OCI-LY7 (cell line): ENCODE data around the gene RELB. TPM values are rescaled to one million over a fixed set of nuclear protein-coding genes. Genes with fewer than 3 reads are reported as not detected.
A peak's percentile ranks its signal among the peaks of the same experiment; 100 is the strongest.
"Not testable (repeated sequence)": the region's sequence is repeated elsewhere in the genome, so short reads cannot be mapped to it uniquely, and the experiment has no call there.

Experiments
- BruUV-seq: library from RNA; stranded (reverse); fragments of 400-500 nt; replicated peaks from 2 replicates; lab custom pipeline; 2021; lab: Mats Ljungman, UMichigan
- CTCF ChIA-PET: fragments of 300-600 bp; sonication (Branson Sonifier 250); formaldehyde crosslinking; loops from one replicate; lab custom pipeline; 2022; ENCODE audit warnings: antibody characterized with exemption; ENCODE audit not compliant: unreplicated experiment; lab: Charles Lee
- POLR2A ChIA-PET: fragments of 300-600 bp; sonication (Branson Sonifier 250); formaldehyde crosslinking; loops from one replicate; lab custom pipeline; 2022; ENCODE audit warnings: antibody characterized with exemption; lab: Charles Lee
- DNase-seq: peaks from one replicate; pipeline ENCODE4 v3.0.0-alpha.2; 2015; ENCODE audit warnings: low spot score
- H2AFZ ChIP-seq: fragments of 200-600 bp; sonication (generic), shearing (Covaris generic); 2 replicates; pipeline ENCODE4 v1.6.1; 2014; ENCODE audit warnings: mild to moderate bottlenecking, antibody characterized with exemption, low read length, moderate library complexity
- H3K27ac ChIP-seq: fragments of 200-600 bp; sonication (generic); 2 replicates; pipeline ENCODE4 v1.5.1; 2014; ENCODE audit warnings: mixed run types, low read depth, mild to moderate bottlenecking, moderate library complexity, low read length, inconsistent platforms; ENCODE audit not compliant: poor library complexity, severe bottlenecking
- H3K36me3 ChIP-seq: fragments of 200-600 bp; sonication (generic); 2 replicates; pipeline ENCODE4 v1.6.1; 2014; ENCODE audit warnings: mild to moderate bottlenecking, antibody characterized with exemption, low read length, moderate library complexity, mixed read lengths; ENCODE audit not compliant: insufficient read depth
- H3K4me1 ChIP-seq: fragments of 200-600 bp; sonication (generic); 2 replicates; pipeline ENCODE4 v1.5.1; 2014; ENCODE audit warnings: mild to moderate bottlenecking, low read length; ENCODE audit not compliant: insufficient read depth, poor library complexity, severe bottlenecking
- H3K4me2 ChIP-seq: fragments of 200-600 bp; sonication (generic); 2 replicates; pipeline ENCODE4 v1.6.1; 2014; ENCODE audit warnings: mild to moderate bottlenecking, low read length
- H3K4me3 ChIP-seq: fragments of 200-600 bp; sonication (generic); 2 replicates; pipeline ENCODE4 v1.5.1; 2014; ENCODE audit warnings: mild to moderate bottlenecking, low read depth, low read length; ENCODE audit not compliant: poor library complexity, severe bottlenecking
- H3K79me2 ChIP-seq: fragments of 200-600 bp; sonication (generic); 2 replicates; pipeline ENCODE4 v1.6.1; 2016; ENCODE audit warnings: low read depth, mild to moderate bottlenecking, low read length, moderate library complexity, mixed read lengths; ENCODE audit not compliant: insufficient read depth
- H3K9me2 ChIP-seq: fragments of 200-600 bp; sonication (generic); 2 replicates; pipeline ENCODE4 v1.6.1; 2016; ENCODE audit warnings: mild to moderate bottlenecking, low read length, mixed read lengths; ENCODE audit not compliant: insufficient read depth
- H3K9me3 ChIP-seq: fragments of 200-600 bp; sonication (generic); 2 replicates; pipeline ENCODE4 v1.6.1; 2014; ENCODE audit warnings: mild to moderate bottlenecking, mixed run types, low read length, mixed read lengths
- H4K20me1 ChIP-seq: fragments of 200-600 bp; sonication (generic); 2 replicates; pipeline ENCODE4 v1.6.1; 2014; ENCODE audit warnings: mild to moderate bottlenecking, antibody characterized with exemption, low read length, moderate library complexity, mixed read lengths; ENCODE audit not compliant: insufficient read depth
- CTCF ChIP-seq: fragments of 200-600 bp; sonication (generic); conservative IDR thresholded peaks from 2 replicates; pipeline ENCODE4 v1.5.1; 2014; ENCODE audit warnings: mild to moderate bottlenecking, antibody characterized with exemption, low read length, moderate library complexity, mixed read lengths
- EZH2phosphoT487 ChIP-seq: fragments of 200-600 bp; sonication (generic); IDR thresholded peaks from 2 replicates; pipeline ENCODE4 v1.6.1; 2018; ENCODE audit warnings: low read depth, borderline replicate concordance, mild to moderate bottlenecking, mixed run types, antibody characterized with exemption, low read length, moderate library complexity, mixed read lengths
- intact Hi-C: fragments of 100-400 bp; cut with micrococcal nuclease; formaldehyde crosslinking; loops from one replicate; pipeline ENCODE4 v1.10.0; 2022; ENCODE audit not compliant: unreplicated experiment
- total RNA-seq, 2 experiments: library from RNA; depleted of rRNA in 1 of 2; stranded (reverse); fragments of >200 nt in 1 of 2; shearing (Covaris generic) in 1 of 2; gene quantifications; 2 replicates each; pipeline ENCODE4 v1.2.3, GENCODE V29; 2014 to 2022

RELB gene
- total RNA-seq, 2 experiments from 2014 or later = 36.9 to 51.1 TPM

- intact Hi-C loops = no loop called here
- Histone ChIP-seq H3K9me2 (no peaks in the 10 kb centered on the region), H2AFZ (no peak overlapping the region), H3K27ac (peak overlapping the region; percentile 61), H3K4me1 (peaks cover 71% of the 10 kb centered on the region), H3K36me3 (peaks cover 54% of the 10 kb centered on the region), H3K4me2 (no peak overlapping the region), H3K9me3 (no peaks in the 10 kb centered on the region), H4K20me1 (no peaks in the 10 kb centered on the region), H3K79me2 (no peaks in the 10 kb centered on the region), H3K4me3 (no peak overlapping the region)
- CTCF ChIA-PET = no interaction called here
- no TSS peak for BruUV-seq
- DNase-seq = no peak
- POLR2A ChIA-PET = no interaction called here
- no peak for TF ChIP-seq EZH2phosphoT487
- TF ChIP-seq CTCF = no peak
Observed at GRCh38 chr19:44993526-44993925, 7.7 kb upstream of the RELB start.

- no peak for TF ChIP-seq EZH2phosphoT487
- no peak for TF ChIP-seq CTCF
- Histone ChIP-seq H3K4me2 (peak overlapping the region; percentile 46; the same call in 1 of the 2 replicates), H3K4me1 (peaks cover 70% of the 10 kb centered on the region), H3K9me2 (no peaks in the 10 kb centered on the region), H3K79me2 (no peaks in the 10 kb centered on the region), H3K4me3 (no peak overlapping the region), H4K20me1 (no peaks in the 10 kb centered on the region), H3K36me3 (peaks cover 49% of the 10 kb centered on the region), H2AFZ (no peak overlapping the region), H3K27ac (peak overlapping the region; percentile 61), H3K9me3 (no peaks in the 10 kb centered on the region)
- ChIA-PET CTCF (no interaction called here), POLR2A (interaction anchor here (0.7 kb wide), 1 partner anchor 16 kb away, joined by 3 read pairs; no protein-coding TSS in a partner anchor)
- no TSS peak for BruUV-seq
- no peak for DNase-seq
- intact Hi-C loops = no loop called here
Observed at GRCh38 chr19:44993926-44994537, 7.2 kb upstream of the RELB start.

- Histone ChIP-seq H3K9me3 (no peaks in the 10 kb centered on the region), H3K4me3 (no peak overlapping the region), H4K20me1 (no peaks in the 10 kb centered on the region), H3K4me1 (peaks cover 81% of the 10 kb centered on the region), H3K27ac (peak overlapping the region; percentile 96), H3K79me2 (peaks cover 9% of the 10 kb centered on the region; the same call in 1 of the 2 replicates), H2AFZ (no peak overlapping the region), H3K36me3 (peaks cover 14% of the 10 kb centered on the region; the same call in 1 of the 2 replicates), H3K4me2 (no peak overlapping the region), H3K9me2 (no peaks in the 10 kb centered on the region)
- no TSS peak for BruUV-seq
- ChIA-PET POLR2A (interaction anchor here (0.6 kb wide), 1 partner anchor 92 kb away, joined by 4 read pairs; no protein-coding TSS in a partner anchor), CTCF (no interaction called here)
- intact Hi-C loops = loop anchor here (5.0 kb wide), 2 partner anchors 79 to 139 kb away; partner anchors contain the start of genes GEMIN7 and ZNF296
- DNase-seq = no peak
- TF ChIP-seq CTCF = no peak
- TF ChIP-seq EZH2phosphoT487 = no peak
Observed at GRCh38 chr19:44998025-44998424, 3.2 kb upstream of the RELB start.

- Histone ChIP-seq H3K79me2 (peaks cover 15% of the 10 kb centered on the region; the same call in 1 of the 2 replicates), H3K4me2 (peak overlapping the region; percentile 92), H3K36me3 (peaks cover 14% of the 10 kb centered on the region), H2AFZ (peak overlapping the region; percentile 48; the same call in 1 of the 2 replicates), H3K4me1 (peaks cover 70% of the 10 kb centered on the region), H3K27ac (peak overlapping the region; percentile 96), H3K4me3 (peak overlapping the region; percentile 62)
- intact Hi-C loops = loop anchor here (1.0 to 5.0 kb wide), 4 partner anchors 17 to 138 kb away; partner anchors contain the start of genes GEMIN7 and ZNF296
- BruUV-seq, H3K9me2 ChIP-seq, H4K20me1 ChIP-seq, H3K9me3 ChIP-seq: not testable (repeated sequence)
- peak; percentile 88 for DNase-seq
- ChIA-PET POLR2A (interaction anchor here (0.6 to 1.5 kb wide), 7 partner anchors 9 to 93 kb away, joined by 3 to 6 read pairs (median 4); partner anchors contain the start of gene CLASRP), CTCF (interaction anchor here (0.5 kb wide), 1 partner anchor 132 kb away, joined by 3 read pairs; no protein-coding TSS in a partner anchor)
Observed at GRCh38 chr19:44999131-44999925, 1.9 kb upstream of the RELB start.
